Endothelial cell of umbilical vein (primary cell): ENCODE results near the gene RIT2. TPM values are rescaled to one million over a fixed set of nuclear protein-coding genes. Genes with fewer than 3 reads are reported as not detected.

Experiments used
- BruUV-seq: library from RNA; stranded (reverse); fragments of 400-500 nt; replicated peaks from 2 replicates; lab custom pipeline; 2021; lab: Mats Ljungman, UMichigan
- CTCF ChIA-PET: fragments of 300-600, 350-600 bp; sonication (Branson Sonifier 250); formaldehyde crosslinking; loops from one replicate; lab custom pipeline; 2021; ENCODE audit warnings: antibody characterized with exemption, inconsistent platforms; lab: Charles Lee
- POLR2A ChIA-PET: fragments of 300-600, 350-600 bp; sonication (Branson Sonifier 250); formaldehyde crosslinking; loops from one replicate; lab custom pipeline; 2021; ENCODE audit warnings: antibody characterized with exemption, inconsistent platforms; lab: Charles Lee
- DNase-seq: peaks from one replicate; pipeline ENCODE4 v3.0.0-alpha.2; 2011; ENCODE audit warnings: low read depth, low spot score
- FAIRE-seq: peaks from 2 replicates; lab custom pipeline; 2011; peaks lifted over from hg19 to GRCh38; lab: Jason Lieb, UNC
- H2AFZ ChIP-seq: 2 replicates; pipeline ENCODE4 v1.6.0; 2012; ENCODE audit warnings: low read depth, low read length, control low read depth, inconsistent platforms
- H3K27ac ChIP-seq: 2 replicates; pipeline ENCODE4 v1.5.1; 2011; ENCODE audit warnings: low read depth, mild to moderate bottlenecking, control low read depth, low read length, moderate library complexity; ENCODE audit not compliant: insufficient read depth
- H3K27me3 ChIP-seq, 2 experiments: 2 replicates each; pipeline versions ENCODE4 v1.6.0 to v1.6.1; 2011; ENCODE audit warnings: low read length in 2 of 2, mixed read lengths in 1 of 2; ENCODE audit not compliant: control insufficient read depth in 2 of 2, insufficient read depth in 2 of 2
- H3K36me3 ChIP-seq, 2 experiments: 2 replicates in 1 of 2; 3 replicates in 1 of 2; pipeline ENCODE4 v1.5.1; 2011; ENCODE audit warnings: low read length in 2 of 2, mild to moderate bottlenecking in 1 of 2, moderate library complexity in 1 of 2; ENCODE audit not compliant: control insufficient read depth in 2 of 2, insufficient read depth in 2 of 2; ENCODE audit errors: extremely low read depth in 1 of 2
- H3K4me1 ChIP-seq: 3 replicates; pipeline ENCODE4 v1.5.1; 2011; ENCODE audit warnings: mild to moderate bottlenecking, low read length; ENCODE audit not compliant: control insufficient read depth, insufficient read depth; ENCODE audit errors: extremely low read depth
- H3K4me2 ChIP-seq: 2 replicates; pipeline ENCODE4 v1.6.1; 2011; ENCODE audit warnings: low read length, control low read depth, mixed read lengths; ENCODE audit not compliant: insufficient read depth
- H3K4me3 ChIP-seq, 3 experiments: fragments of 200-600 bp in 1 of 3; sonication (generic), shearing (Covaris generic) in 1 of 3; replicated peaks in 1 of 3; 2 replicates each; pipeline ENCODE4 v1.5.1; 2011 to 2016; ENCODE audit warnings: control low read depth in 3 of 3, low read length in 3 of 3, mild to moderate bottlenecking in 2 of 3, inconsistent platforms in 1 of 3, low read depth in 1 of 3, moderate library complexity in 1 of 3; ENCODE audit not compliant: insufficient read depth in 1 of 3
- H3K79me2 ChIP-seq: 2 replicates; pipeline ENCODE4 v1.6.0; 2012; ENCODE audit warnings: low read length, inconsistent platforms; ENCODE audit not compliant: control insufficient read depth, insufficient read depth
- H3K9ac ChIP-seq: replicated peaks from 2 replicates; pipeline ENCODE3; 2011; ENCODE audit warnings: low read length, control low read depth; ENCODE audit not compliant: insufficient read depth; ENCODE audit errors: extremely low read depth
- H3K9me1 ChIP-seq: replicated peaks from 3 replicates; pipeline ENCODE4 v1.6.0; 2011; ENCODE audit warnings: mild to moderate bottlenecking, low read length; ENCODE audit not compliant: control insufficient read depth, insufficient read depth; ENCODE audit errors: extremely low read depth
- H3K9me3 ChIP-seq: replicated peaks from 2 replicates; pipeline ENCODE4 v1.5.1; 2012; ENCODE audit warnings: low read length, inconsistent platforms; ENCODE audit not compliant: control insufficient read depth, insufficient read depth
- H4K20me1 ChIP-seq: replicated peaks from 2 replicates; pipeline ENCODE3; 2011; ENCODE audit warnings: mild to moderate bottlenecking, low read length; ENCODE audit not compliant: control insufficient read depth, insufficient read depth; ENCODE audit errors: extremely low read depth
- EZH2 ChIP-seq: IDR thresholded peaks from 2 replicates; pipeline ENCODE4 v1.6.1; 2012; ENCODE audit warnings: borderline replicate concordance, low read depth, mild to moderate bottlenecking, moderate library complexity, low read length, inconsistent platforms; ENCODE audit not compliant: severe bottlenecking
- FOS ChIP-seq: IDR thresholded peaks from 2 replicates; pipeline ENCODE4 v1.6.1; 2011; ENCODE audit warnings: mild to moderate bottlenecking, low read length, moderate library complexity, borderline replicate concordance; ENCODE audit not compliant: insufficient read depth
- GATA2 ChIP-seq: IDR thresholded peaks from 2 replicates; pipeline ENCODE4 v1.7.0; 2011; ENCODE audit warnings: low read depth, mild to moderate bottlenecking, moderate library complexity, mixed read lengths, low read length; ENCODE audit not compliant: insufficient read length, insufficient read depth
- JUN ChIP-seq: IDR thresholded peaks from 2 replicates; pipeline ENCODE4 v1.6.1; 2011; ENCODE audit warnings: borderline replicate concordance, low read depth; ENCODE audit not compliant: insufficient read length, insufficient read depth
- MYC ChIP-seq: IDR thresholded peaks from one replicate; pipeline ENCODE4 v1.6.1; 2011; ENCODE audit warnings: mild to moderate bottlenecking, low read depth, low read length
- POLR2A ChIP-seq: IDR thresholded peaks from 2 replicates; pipeline ENCODE4 v1.6.1; 2012; ENCODE audit warnings: low read depth, mild to moderate bottlenecking, control low read depth, low read length
- POLR2AphosphoS5 ChIP-seq: IDR thresholded peaks from 2 replicates; pipeline ENCODE4 v1.6.1; 2012; ENCODE audit warnings: low read depth, mild to moderate bottlenecking, control low read depth, low read length, moderate library complexity; ENCODE audit not compliant: insufficient read depth
- dilution Hi-C: fragments of 300-500 bp; cut with MboI; formaldehyde crosslinking; loops from one replicate; pipeline ENCODE4 v1.15.0; 2019; ENCODE audit warnings: low sequenced_read_pairs; ENCODE audit not compliant: extremely low pct_ligation_motif_present
- intact Hi-C: fragments of 100-400 bp; cut with micrococcal nuclease; formaldehyde crosslinking; loops from one replicate; pipeline ENCODE4 v1.10.0; 2022
- polyA plus RNA-seq, 4 experiments: library from polyadenylated mRNA; depleted of rRNA in 3 of 4; stranded (reverse) in 3 of 4; unstranded in 1 of 4; fragments of >200 nt; gene quantifications; 2 replicates each; pipeline versions ENCODE4 v1.2.1 to v1.2.3, GENCODE V29; 2011 to 2012; ENCODE audit warnings: missing spikeins in 1 of 4
- total RNA-seq: library from RNA; stranded (reverse); gene quantifications from 2 replicates; pipeline ENCODE4 v1.2.3, GENCODE V29; 2021
- TF ChIP-seq, protein P1 (sequence below), 2 donors: IDR thresholded peaks; 1 replicate in 1 of 2; 2 replicates in 1 of 2; pipeline ENCODE4 v1.5.1; 2011; ENCODE audit warnings: low read length in 2 of 2, mild to moderate bottlenecking in 2 of 2, moderate library complexity in 2 of 2, control low read depth in 1 of 2, inconsistent platforms in 1 of 2, low read depth in 1 of 2; ENCODE audit not compliant: insufficient read depth in 1 of 2; ENCODE audit errors: extremely low read depth in 1 of 2
- TF ChIP-seq, protein P2 (sequence below): IDR thresholded peaks from 2 replicates; pipeline ENCODE4 v1.6.1; 2011; ENCODE audit not compliant: insufficient read depth, insufficient read length

Gene RIT2
- total and polyA plus RNA-seq, 2 donors (not counting 3 experiments of a cell fraction or from before 2014, with no cell fraction given) = not detected

DNA sequence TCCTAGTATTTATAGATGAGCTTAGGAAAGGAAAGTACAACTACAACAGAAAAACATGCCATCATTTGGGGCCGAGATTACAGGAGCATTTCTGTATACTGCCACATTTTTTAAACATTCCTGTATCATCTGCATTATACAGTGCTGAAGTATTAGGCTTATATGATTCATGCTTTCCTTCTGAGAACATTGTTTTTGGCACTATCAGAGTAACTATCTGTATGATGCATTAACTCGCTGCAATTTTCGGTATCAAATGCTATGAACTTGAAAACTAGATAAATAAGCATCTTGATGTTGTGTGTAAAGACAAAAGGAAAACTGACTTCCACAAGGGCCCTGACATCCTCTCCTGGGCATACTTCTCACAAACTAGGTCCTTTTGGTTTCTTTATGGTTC lies 102.0 kb downstream of the RIT2 start:
- H3K27ac ChIP-seq = no peak overlapping the region
- H2AFZ ChIP-seq = no peak overlapping the region
- FAIRE-seq (no peak), DNase-seq (no peak)
- ChIA-PET POLR2A (no interaction called here), CTCF (no interaction called here)
- no peaks in the 10 kb centered on the region for H3K9me3 ChIP-seq
- TF ChIP-seq FOS (no peak), JUN (no peak), MYC (no peak), POLR2AphosphoS5 (no peak), POLR2A (no peak), GATA2 (no peak), EZH2 (no peak)
- TF ChIP-seq, protein P1, sequence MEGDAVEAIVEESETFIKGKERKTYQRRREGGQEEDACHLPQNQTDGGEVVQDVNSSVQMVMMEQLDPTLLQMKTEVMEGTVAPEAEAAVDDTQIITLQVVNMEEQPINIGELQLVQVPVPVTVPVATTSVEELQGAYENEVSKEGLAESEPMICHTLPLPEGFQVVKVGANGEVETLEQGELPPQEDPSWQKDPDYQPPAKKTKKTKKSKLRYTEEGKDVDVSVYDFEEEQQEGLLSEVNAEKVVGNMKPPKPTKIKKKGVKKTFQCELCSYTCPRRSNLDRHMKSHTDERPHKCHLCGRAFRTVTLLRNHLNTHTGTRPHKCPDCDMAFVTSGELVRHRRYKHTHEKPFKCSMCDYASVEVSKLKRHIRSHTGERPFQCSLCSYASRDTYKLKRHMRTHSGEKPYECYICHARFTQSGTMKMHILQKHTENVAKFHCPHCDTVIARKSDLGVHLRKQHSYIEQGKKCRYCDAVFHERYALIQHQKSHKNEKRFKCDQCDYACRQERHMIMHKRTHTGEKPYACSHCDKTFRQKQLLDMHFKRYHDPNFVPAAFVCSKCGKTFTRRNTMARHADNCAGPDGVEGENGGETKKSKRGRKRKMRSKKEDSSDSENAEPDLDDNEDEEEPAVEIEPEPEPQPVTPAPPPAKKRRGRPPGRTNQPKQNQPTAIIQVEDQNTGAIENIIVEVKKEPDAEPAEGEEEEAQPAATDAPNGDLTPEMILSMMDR (IDR thresholded peaks at IDR 0.05; ENCODE audit: extremely low read depth in 1 of 2, insufficient read depth in 1 of 2, low read depth in 1 of 2, low read length in 2 of 2) = no peak
- TF ChIP-seq, protein P2, sequence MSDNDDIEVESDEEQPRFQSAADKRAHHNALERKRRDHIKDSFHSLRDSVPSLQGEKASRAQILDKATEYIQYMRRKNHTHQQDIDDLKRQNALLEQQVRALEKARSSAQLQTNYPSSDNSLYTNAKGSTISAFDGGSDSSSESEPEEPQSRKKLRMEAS = no peak
- BruUV-seq = no TSS peak
- no peaks in the 10 kb centered on the region for H3K9me1 ChIP-seq
- no peaks in the 10 kb centered on the region for H3K27me3 ChIP-seq
- intact Hi-C loops = no loop called here
- no peaks in the 10 kb centered on the region for H3K4me1 ChIP-seq
- no peak overlapping the region for H3K4me2 ChIP-seq
- dilution Hi-C loops = no loop called here
- no peaks in the 10 kb centered on the region for H3K36me3 ChIP-seq
- no peaks in the 10 kb centered on the region for H3K79me2 ChIP-seq
- no peak overlapping the region for H3K4me3 ChIP-seq
- H4K20me1 ChIP-seq = no peaks in the 10 kb centered on the region
- H3K9ac ChIP-seq = no peak overlapping the region
